Stimulated activated CD8-positive, alpha-beta memory T cell treated with anti-CD3 and anti-CD28 coated beads, Interleukin-7, amount 100 ng/mL, for 1 hour (primary cell): ENCODE results near the gene CLIP2.
"Not testable (repeated sequence)": the region's sequence is repeated elsewhere in the genome, so short reads cannot be mapped to it uniquely, and the experiment has no call there.

Experiments used
- DNase-seq, 2 donors: peaks; one replicate each; pipeline ENCODE4 v3.0.0-alpha.2; 2020; ENCODE audit warnings: low read depth in 2 of 2

CLIP2 gene

GRCh38 chr7:74371381-74372341 lies 82.5 kb downstream of the CLIP2 start:
- no peak for DNase-seq

GRCh38 chr7:74372511-74373111 lies 83.4 kb downstream of the CLIP2 start:
- DNase-seq = no peak

GRCh38 chr7:74373536-74373935 lies 84.3 kb downstream of the CLIP2 start:
- DNase-seq = no peak

GRCh38 chr7:74375726-74376220 lies 86.6 kb downstream of the CLIP2 start:
- no peak for DNase-seq

GRCh38 chr7:74376256-74377036 lies 87.2 kb downstream of the CLIP2 start:
- no peak for DNase-seq

- no peak for DNase-seq
Observed at GRCh38 chr7:74379938-74380337, 90.7 kb downstream of the CLIP2 start.

- DNase-seq = no peak
Observed at GRCh38 chr7:74380720-74381119, 91.5 kb downstream of the CLIP2 start.

- DNase-seq = not testable (repeated sequence)
Observed at GRCh38 chr7:74384086-74384485, 94.9 kb downstream of the CLIP2 start.

GRCh38 chr7:74384854-74385253 lies 95.6 kb downstream of the CLIP2 start:
- not testable (repeated sequence) for DNase-seq

GRCh38 chr7:74387606-74388005 lies 98.4 kb downstream of the CLIP2 start:
- DNase-seq = no peak

- DNase-seq = no peak
Observed at GRCh38 chr7:74388880-74389415, 99.7 kb downstream of the CLIP2 start.

GRCh38 chr7:74393722-74394121 lies 104.5 kb downstream of the CLIP2 start:
- DNase-seq = not testable (repeated sequence)

- not testable (repeated sequence) for DNase-seq
Observed at GRCh38 chr7:74394601-74395000, 105.4 kb downstream of the CLIP2 start.

- no peak for DNase-seq
Observed at GRCh38 chr7:74395745-74396311, 106.6 kb downstream of the CLIP2 start.

- DNase-seq = no peak
Observed at GRCh38 chr7:74396993-74397392, 107.8 kb downstream of the CLIP2 start.

GRCh38 chr7:74398426-74398825 lies 109.2 kb downstream of the CLIP2 start:
- no peak for DNase-seq

GRCh38 chr7:74399006-74399405 lies 109.8 kb downstream of the CLIP2 start:
- DNase-seq = no peak

GRCh38 chr7:74400420-74401136 lies 111.4 kb downstream of the CLIP2 start:
- DNase-seq = no peak

- peak; percentile 50 to 66 for DNase-seq
Observed at GRCh38 chr7:74401137-74401859, 112.1 kb downstream of the CLIP2 start.

GRCh38 chr7:74402668-74403067 lies 113.5 kb downstream of the CLIP2 start:
- not testable (repeated sequence) for DNase-seq
